Measurements from ENCODE around the gene EFL1.

EFL1 gene

DNA sequence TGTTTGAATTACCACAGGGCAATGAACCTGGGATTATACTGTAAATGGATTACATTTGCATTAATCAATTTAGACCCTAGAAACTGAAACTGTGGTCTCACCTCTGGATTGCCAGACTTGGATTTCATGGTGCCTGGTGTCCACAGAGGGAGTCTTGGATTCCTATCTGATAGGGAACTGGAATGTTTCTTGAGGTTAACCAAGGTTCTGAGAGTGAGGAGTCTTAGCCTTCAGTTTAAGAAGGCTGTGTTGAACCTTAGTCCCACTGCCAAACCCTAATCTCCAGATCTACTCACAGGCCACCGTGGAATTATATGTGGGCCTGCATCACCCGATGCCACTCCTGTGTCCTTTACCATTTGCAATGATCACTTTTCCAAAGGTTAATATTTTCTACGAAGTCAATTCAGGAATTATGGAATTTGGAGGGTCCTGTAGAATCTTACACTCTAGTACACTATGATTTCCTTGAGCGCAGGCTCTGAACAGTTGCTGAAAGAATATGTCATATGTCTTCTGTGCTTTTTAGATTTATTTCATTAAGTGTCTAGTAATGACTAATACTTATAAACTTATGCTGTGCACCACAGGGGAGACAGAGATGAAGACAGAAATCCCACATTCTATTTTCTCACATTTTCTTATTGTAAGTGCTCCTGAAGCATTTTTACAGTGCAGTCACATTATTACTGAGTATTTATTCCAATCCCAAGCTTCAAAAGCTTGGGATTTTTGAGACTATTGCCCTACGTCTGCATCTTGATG is 87.9 kb downstream of the EFL1 start:
- Histone ChIP-seq H3K9me3 (ENCODE audit: control insufficient read depth, insufficient read depth, low read length) (no peaks in the 10 kb centered on the region), H3K36me3 (ENCODE audit: insufficient read depth, low read length) (no peaks in the 10 kb centered on the region), H3K9ac (ENCODE audit: low read depth, low read length) (no peak overlapping the region), H3K4me1 (ENCODE audit: insufficient read depth, low read length) (no peaks in the 10 kb centered on the region)

DNA sequence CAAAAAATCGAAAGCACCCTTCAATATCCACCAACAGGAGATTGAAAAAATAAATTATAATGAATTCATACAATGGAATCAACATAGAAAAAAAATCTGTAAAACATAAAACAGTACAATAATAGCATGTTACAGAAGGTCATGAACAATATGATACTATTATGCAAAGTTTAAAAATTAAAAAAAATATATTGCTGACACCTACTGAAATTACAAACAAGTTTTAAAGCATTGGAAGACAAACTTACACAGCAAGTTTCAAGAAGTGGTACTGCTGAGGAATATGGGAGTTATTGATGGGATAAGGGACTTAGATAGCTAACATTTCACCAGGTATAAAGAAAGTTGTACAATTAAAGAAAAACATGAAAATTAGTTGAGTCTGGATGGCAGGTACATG is 89.4 kb downstream of the EFL1 start:
- Histone ChIP-seq H3K9me3 (ENCODE audit: control insufficient read depth, insufficient read depth, low read length) (no peaks in the 10 kb centered on the region), H3K9ac (ENCODE audit: low read depth, low read length) (no peak overlapping the region), H3K36me3 (ENCODE audit: insufficient read depth, low read length) (no peaks in the 10 kb centered on the region), H3K4me1 (ENCODE audit: insufficient read depth, low read length) (no peaks in the 10 kb centered on the region)

DNA sequence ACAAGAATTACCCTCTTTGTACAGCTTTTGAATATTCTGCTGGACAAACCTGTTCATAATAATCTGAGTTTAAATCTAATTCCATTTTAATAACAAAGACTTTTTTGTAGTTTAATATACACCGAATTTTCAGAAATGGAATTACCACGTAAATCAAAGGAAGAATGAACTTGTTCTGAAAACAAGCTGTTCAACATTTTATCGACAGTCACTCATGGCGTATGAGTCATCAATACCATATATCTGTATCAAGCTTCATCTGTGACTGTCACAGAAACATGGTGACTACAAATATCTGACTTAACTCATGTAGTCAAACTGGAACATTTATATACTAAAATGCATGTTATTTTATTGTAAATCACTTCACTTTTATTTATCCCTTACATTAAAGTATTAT is 90.0 kb downstream of the EFL1 start:
- Histone ChIP-seq H3K36me3 (ENCODE audit: insufficient read depth, low read length) (no peaks in the 10 kb centered on the region), H3K9ac (ENCODE audit: low read depth, low read length) (no peak overlapping the region), H3K4me1 (ENCODE audit: insufficient read depth, low read length) (no peaks in the 10 kb centered on the region), H3K9me3 (ENCODE audit: control insufficient read depth, insufficient read depth, low read length) (no peaks in the 10 kb centered on the region)

- Histone ChIP-seq H3K36me3 (ENCODE audit: insufficient read depth, low read length) (no peaks in the 10 kb centered on the region), H3K4me1 (ENCODE audit: insufficient read depth, low read length) (no peaks in the 10 kb centered on the region), H3K9ac (ENCODE audit: low read depth, low read length) (no peak overlapping the region), H3K9me3 (ENCODE audit: control insufficient read depth, insufficient read depth, low read length) (no peaks in the 10 kb centered on the region)
Observed at GRCh38 chr15:82168757-82169156, 93.8 kb downstream of the EFL1 start.

GRCh38 chr15:82168296-82168695 is 94.2 kb downstream of the EFL1 start:
- Histone ChIP-seq H3K9ac (ENCODE audit: low read depth, low read length) (no peak overlapping the region), H3K4me1 (ENCODE audit: insufficient read depth, low read length) (no peaks in the 10 kb centered on the region), H3K36me3 (ENCODE audit: insufficient read depth, low read length) (no peaks in the 10 kb centered on the region), H3K9me3 (ENCODE audit: control insufficient read depth, insufficient read depth, low read length) (no peaks in the 10 kb centered on the region)

DNA sequence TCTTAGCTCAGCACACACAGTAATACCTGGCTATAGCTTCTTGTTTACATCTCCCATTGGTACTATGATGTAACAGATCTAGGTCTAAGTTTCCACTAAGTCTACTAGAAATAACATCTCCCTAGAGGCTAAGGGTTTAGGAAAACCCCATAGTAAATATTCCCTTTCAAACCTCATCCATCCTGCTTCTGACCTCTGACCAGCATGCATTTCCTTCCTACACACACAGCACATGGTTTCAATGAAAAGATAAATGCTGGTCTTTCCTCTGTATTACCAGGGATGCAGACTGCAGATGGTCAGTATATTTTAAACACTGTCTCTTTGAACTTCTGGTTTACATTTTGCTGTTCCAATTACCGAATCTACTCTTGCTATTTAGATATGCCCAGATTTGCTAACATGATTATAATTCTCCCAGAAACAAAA is 96.6 kb downstream of the EFL1 start:
- Histone ChIP-seq H3K9ac (ENCODE audit: low read depth, low read length) (no peak overlapping the region), H3K9me3 (ENCODE audit: control insufficient read depth, insufficient read depth, low read length) (no peaks in the 10 kb centered on the region), H3K4me1 (ENCODE audit: insufficient read depth, low read length) (no peaks in the 10 kb centered on the region), H3K36me3 (ENCODE audit: insufficient read depth, low read length) (no peaks in the 10 kb centered on the region)

DNA sequence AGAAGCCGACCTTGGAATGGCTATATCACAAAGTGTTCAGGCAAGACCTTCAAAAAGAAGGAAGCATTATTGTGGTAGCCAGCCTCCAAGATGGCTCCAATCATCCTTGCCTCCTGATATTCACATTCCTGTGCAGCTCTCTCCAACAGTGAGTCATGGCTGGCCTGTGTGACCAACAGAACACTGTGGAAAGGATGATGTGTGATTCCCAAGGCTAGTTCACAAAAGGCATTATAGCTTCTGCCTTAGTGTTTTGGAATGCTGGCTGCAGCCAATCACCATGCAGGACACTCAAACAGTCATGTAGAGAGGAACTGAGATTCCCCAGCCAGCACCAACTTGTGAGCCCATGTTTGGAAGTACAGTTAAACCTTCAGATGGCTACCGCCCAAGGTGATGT is 102.6 kb downstream of the EFL1 start:
- no peaks in the 10 kb centered on the region for H3K36me3 ChIP-seq (ENCODE audit: insufficient read depth, low read length)
- no peak overlapping the region for H3K9ac ChIP-seq (ENCODE audit: low read depth, low read length)
- H3K4me1 ChIP-seq (ENCODE audit: insufficient read depth, low read length), result peaks cover 5% of the 10 kb centered on the region; the same call in 1 of the 2 replicates
- H3K9me3 ChIP-seq (ENCODE audit: control insufficient read depth, insufficient read depth, low read length), result no peaks in the 10 kb centered on the region

GRCh38 chr15:82158811-82159210 is 103.7 kb downstream of the EFL1 start:
- no peak overlapping the region for H3K9ac ChIP-seq (ENCODE audit: low read depth, low read length)
- H3K9me3 ChIP-seq (ENCODE audit: control insufficient read depth, insufficient read depth, low read length), result no peaks in the 10 kb centered on the region
- peaks cover 5% of the 10 kb centered on the region; the same call in 1 of the 2 replicates for H3K4me1 ChIP-seq (ENCODE audit: insufficient read depth, low read length)
- H3K36me3 ChIP-seq (ENCODE audit: insufficient read depth, low read length), result no peaks in the 10 kb centered on the region

DNA sequence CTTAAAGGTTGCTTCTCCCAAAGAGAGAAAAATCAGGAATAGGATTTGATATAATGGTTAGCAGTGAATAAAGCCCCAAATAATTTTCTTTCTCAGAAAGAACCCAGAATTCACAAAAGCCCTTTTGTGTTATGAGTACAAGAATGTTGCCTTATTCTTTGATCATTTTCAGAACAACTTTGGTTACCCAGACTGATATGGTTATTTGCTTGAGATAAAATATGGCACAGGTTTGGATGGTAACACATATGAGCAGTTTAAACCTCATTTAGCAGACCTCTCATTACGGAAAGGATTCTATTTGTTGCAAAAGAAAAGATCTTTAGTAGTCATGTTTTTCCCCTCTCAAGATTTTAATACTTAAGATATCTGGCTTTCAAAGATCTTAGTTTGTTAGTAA is 111.9 kb downstream of the EFL1 start:
- no peaks in the 10 kb centered on the region for H3K4me1 ChIP-seq (ENCODE audit: insufficient read depth, low read length)
- no peaks in the 10 kb centered on the region for H3K9me3 ChIP-seq (ENCODE audit: control insufficient read depth, insufficient read depth, low read length)

GRCh38 chr15:82146990-82147461 is 115.5 kb downstream of the EFL1 start:
- H3K36me3 ChIP-seq (ENCODE audit: insufficient read depth, low read length), result no peaks in the 10 kb centered on the region; the same call in 1 of the 2 replicates
- H3K4me1 ChIP-seq (ENCODE audit: insufficient read depth, low read length), result no peaks in the 10 kb centered on the region
- no peak overlapping the region for H3K9ac ChIP-seq (ENCODE audit: low read depth, low read length)
- no peaks in the 10 kb centered on the region for H3K9me3 ChIP-seq (ENCODE audit: control insufficient read depth, insufficient read depth, low read length)

More for the DNA sequence above, 111.9 kb downstream of the EFL1 start:
- Histone ChIP-seq H3K9ac (ENCODE audit: low read depth, low read length) (no peak overlapping the region), H3K36me3 (ENCODE audit: insufficient read depth, low read length) (no peaks in the 10 kb centered on the region; the same call in 1 of the 2 replicates)

- H3K9ac ChIP-seq (ENCODE audit: low read depth, low read length), result no peak overlapping the region
- no peaks in the 10 kb centered on the region for H3K4me1 ChIP-seq (ENCODE audit: insufficient read depth, low read length)
- no peaks in the 10 kb centered on the region for H3K9me3 ChIP-seq (ENCODE audit: control insufficient read depth, insufficient read depth, low read length)
- H3K36me3 ChIP-seq (ENCODE audit: insufficient read depth, low read length), result no peaks in the 10 kb centered on the region
Observed at GRCh38 chr15:82146576-82146975, 116.0 kb downstream of the EFL1 start.

DNA sequence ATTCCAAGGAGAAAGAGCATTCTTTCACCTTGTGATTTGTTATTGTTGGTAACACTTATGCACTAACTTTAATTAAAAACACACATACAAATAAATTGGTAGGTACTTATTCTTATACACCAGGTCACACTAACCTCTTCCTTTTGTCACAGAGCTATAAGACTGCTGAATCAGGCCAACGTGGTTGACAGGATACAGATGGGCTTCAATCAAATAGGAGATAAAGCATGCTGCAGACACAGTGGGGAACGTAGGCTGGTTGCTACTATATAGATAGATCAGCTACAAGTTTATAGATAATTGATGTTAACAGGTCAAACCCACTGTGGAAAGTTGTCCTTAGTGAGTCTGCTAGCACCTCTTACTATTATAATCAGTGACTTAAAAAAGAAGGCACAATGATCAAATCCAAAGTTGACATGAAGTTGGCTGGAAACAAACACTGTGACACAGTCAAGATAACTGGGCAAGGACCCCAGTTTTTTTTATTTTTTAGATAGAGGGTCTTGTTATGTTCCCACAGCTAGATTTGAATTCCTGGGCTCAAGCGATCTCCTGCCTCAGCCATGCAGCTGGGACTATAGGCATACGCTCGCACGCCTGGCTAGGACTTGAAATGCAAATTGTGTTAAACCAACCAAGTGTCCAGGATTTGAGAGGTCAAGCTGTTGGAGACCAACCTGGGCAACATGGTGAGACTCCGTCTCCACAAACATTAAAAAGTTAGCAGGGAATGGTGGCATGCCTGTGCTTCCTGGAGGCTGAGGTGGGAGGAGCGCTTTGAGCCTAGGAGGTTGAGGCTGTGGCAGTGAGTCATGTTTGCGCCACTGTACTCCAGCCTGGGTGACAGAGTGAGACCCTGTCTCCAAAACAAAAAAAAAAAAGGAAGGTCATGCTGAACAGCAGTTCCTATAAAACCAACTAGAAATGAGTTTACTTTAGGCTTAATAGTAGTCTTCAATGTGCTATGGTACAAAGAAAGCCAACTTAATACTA is 118.8 kb downstream of the EFL1 start:
- Histone ChIP-seq H3K4me1 (ENCODE audit: insufficient read depth, low read length) (no peaks in the 10 kb centered on the region), H3K36me3 (ENCODE audit: insufficient read depth, low read length) (no peaks in the 10 kb centered on the region), H3K9ac (ENCODE audit: low read depth, low read length) (no peak overlapping the region)

DNA sequence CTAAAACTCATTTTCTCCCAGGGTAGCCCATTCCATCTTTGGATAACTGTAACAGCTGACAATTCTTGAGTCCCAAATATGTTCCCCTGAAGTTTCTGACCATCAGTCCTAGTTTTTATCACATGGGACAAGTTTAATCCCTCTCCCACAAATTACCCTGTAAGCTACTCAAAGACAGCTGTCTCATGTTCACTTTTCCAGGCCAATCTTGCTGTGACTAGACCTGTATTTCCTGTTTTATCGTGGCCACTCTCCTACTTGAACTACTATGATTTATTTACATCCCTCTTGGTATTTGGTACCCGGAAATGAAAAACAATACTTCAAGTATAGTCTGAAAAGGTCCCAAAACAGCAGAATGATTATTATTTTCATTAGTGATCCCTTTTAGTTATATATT is 121.6 kb downstream of the EFL1 start:
- H3K4me1 ChIP-seq (ENCODE audit: insufficient read depth, low read length), result no peaks in the 10 kb centered on the region
- H3K9ac ChIP-seq (ENCODE audit: low read depth, low read length), result no peak overlapping the region
- H3K36me3 ChIP-seq (ENCODE audit: insufficient read depth, low read length), result peaks cover 3% of the 10 kb centered on the region; the same call in 1 of the 2 replicates
- H3K9me3 ChIP-seq (ENCODE audit: control insufficient read depth, insufficient read depth, low read length), result no peaks in the 10 kb centered on the region

More for the DNA sequence above, 118.8 kb downstream of the EFL1 start:
- no peaks in the 10 kb centered on the region for H3K9me3 ChIP-seq (ENCODE audit: control insufficient read depth, insufficient read depth, low read length)

DNA sequence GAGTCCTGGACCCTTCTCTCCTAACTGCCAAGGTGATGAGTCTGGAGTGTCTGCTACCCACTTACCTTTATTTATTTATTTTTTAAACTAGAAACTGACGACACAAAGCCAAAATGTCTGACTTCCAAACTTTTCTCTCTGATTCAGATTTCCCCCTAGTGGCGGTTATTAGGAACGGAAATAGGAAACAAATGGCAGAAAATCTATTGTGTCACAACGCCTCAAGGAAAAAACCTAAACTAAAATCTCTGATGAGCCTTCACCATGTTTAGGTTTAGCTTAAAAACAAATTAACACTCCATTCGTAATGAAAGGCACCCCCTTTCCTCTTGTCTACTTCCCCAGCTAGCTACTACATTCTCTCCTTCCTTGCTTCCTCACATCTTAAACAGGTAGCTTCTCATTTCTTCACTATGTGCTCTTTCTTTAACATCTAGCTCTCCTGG is 122.7 kb downstream of the EFL1 start:
- Histone ChIP-seq H3K9me3 (ENCODE audit: control insufficient read depth, insufficient read depth, low read length) (no peaks in the 10 kb centered on the region), H3K9ac (ENCODE audit: low read depth, low read length) (no peak overlapping the region), H3K4me1 (ENCODE audit: insufficient read depth, low read length) (no peaks in the 10 kb centered on the region), H3K36me3 (ENCODE audit: insufficient read depth, low read length) (peaks cover 3% of the 10 kb centered on the region; the same call in 1 of the 2 replicates)
